Left renal pelvis (tissue), 4 donors: ENCODE measurements around the gene SLC23A2. TPM values are rescaled to one million over a fixed set of nuclear protein-coding genes. Genes with fewer than 3 reads are reported as not detected.

Experiments
- polyA plus RNA-seq, 4 donors: library from polyadenylated mRNA; unstranded; fragments of 120-200 nt; gene quantifications; one replicate each; pipeline ENCODE4 v1.2.1, GENCODE V29; 2013; ENCODE audit not compliant: insufficient read length in 4 of 4

SLC23A2 gene
- polyA plus RNA-seq, 4 donors, result 21.8 to 31.9 (median 23.1) TPM

Other genes with a start within 250 kb of the SLC23A2 start
- gene RASSF2, start 177.9 kb downstream of the SLC23A2 start, polyA plus RNA-seq, result 10 to 100 TPM in 3 of 4 donors, 1 to 10 TPM in 1; 7.5 to 88.2 (median 12.4) TPM
- 100 to 1,000 TPM; 155 to 196 (median 174) TPM for gene TMEM230, start 111.6 kb upstream of the SLC23A2 start, polyA plus RNA-seq
- 100 to 1,000 TPM; 132 to 209 (median 169) TPM for gene PCNA, start 118.4 kb upstream of the SLC23A2 start, polyA plus RNA-seq
- gene CDS2, start 125.5 kb upstream of the SLC23A2 start, polyA plus RNA-seq, result 10 to 100 TPM; 30.8 to 38.8 (median 34.5) TPM